Astrocyte of the cerebellum (primary cell): ENCODE measurements around the gene RTN4.

Experiments
- DNase-seq: peaks from one replicate; pipeline ENCODE4 v3.0.0-alpha.2; 2011; ENCODE audit warnings: low read depth
- H3K4me3 ChIP-seq: 2 replicates; pipeline ENCODE4 v1.5.1; 2011; ENCODE audit warnings: mild to moderate bottlenecking, low read depth, low read length, moderate library complexity
- in situ Hi-C: cut with HindIII; loops from 2 replicates; pipeline ENCODE4 v1.10.0; 2017; ENCODE audit warnings: low sequenced_read_pairs
- TF ChIP-seq, protein P1 (sequence below): IDR thresholded peaks from 2 replicates; pipeline ENCODE4 v1.5.1; 2012; ENCODE audit warnings: low read length, low read depth, moderate library complexity, mild to moderate bottlenecking; ENCODE audit errors: missing control alignments

Gene RTN4

DNA sequence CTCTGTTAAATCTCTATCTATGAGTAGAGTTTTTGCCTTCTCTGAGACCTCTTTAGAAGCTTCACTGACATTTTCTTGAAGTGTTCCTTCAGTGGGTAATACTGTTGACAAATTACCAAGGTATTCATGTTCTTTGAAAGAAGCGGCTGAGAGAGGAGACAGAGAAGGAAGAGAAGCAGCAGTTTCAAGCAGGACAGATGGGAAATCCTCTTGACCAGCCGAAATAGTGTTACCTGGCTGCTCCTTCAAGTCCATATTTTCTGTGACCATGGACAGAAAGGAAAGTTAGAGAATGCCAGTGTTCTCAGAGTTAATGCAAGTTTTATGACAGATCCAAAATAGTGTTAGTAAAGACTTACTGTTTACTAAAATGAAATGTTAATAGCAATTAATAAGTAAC lies 23.0 kb downstream of the RTN4 start:
- H3K4me3 ChIP-seq: no peak overlapping the region
- DNase-seq: no peak
- TF ChIP-seq, protein P1, sequence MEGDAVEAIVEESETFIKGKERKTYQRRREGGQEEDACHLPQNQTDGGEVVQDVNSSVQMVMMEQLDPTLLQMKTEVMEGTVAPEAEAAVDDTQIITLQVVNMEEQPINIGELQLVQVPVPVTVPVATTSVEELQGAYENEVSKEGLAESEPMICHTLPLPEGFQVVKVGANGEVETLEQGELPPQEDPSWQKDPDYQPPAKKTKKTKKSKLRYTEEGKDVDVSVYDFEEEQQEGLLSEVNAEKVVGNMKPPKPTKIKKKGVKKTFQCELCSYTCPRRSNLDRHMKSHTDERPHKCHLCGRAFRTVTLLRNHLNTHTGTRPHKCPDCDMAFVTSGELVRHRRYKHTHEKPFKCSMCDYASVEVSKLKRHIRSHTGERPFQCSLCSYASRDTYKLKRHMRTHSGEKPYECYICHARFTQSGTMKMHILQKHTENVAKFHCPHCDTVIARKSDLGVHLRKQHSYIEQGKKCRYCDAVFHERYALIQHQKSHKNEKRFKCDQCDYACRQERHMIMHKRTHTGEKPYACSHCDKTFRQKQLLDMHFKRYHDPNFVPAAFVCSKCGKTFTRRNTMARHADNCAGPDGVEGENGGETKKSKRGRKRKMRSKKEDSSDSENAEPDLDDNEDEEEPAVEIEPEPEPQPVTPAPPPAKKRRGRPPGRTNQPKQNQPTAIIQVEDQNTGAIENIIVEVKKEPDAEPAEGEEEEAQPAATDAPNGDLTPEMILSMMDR: no peak
- in situ Hi-C loops: loop anchor here (5.0 kb wide), 1 partner anchor 145 kb away; no protein-coding TSS in a partner anchor

DNA sequence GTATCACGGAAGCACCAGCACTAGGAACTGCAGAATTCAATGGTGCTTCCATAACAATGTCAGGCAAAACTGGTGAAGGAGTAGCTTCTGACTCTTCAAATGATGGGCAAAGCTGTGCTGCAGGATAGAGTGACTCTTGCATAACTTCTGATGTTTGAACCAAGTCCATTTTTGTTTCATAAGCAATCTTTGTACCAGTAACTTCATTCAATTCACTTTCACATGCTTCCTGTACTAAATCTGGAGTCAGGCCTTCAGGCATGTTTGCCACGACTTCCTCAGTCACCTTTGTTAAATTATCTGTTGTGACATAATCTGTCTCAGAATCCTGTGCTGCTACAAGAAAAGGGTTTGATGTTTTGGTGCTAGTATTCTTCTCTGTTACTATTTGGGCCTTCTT lies 24.0 kb downstream of the RTN4 start:
- H3K4me3 ChIP-seq: no peak overlapping the region
- TF ChIP-seq, protein P1: no peak
- no peak for DNase-seq
- in situ Hi-C loops: loop anchor here (5.0 kb wide), 1 partner anchor 146 kb away; no protein-coding TSS in a partner anchor

DNA sequence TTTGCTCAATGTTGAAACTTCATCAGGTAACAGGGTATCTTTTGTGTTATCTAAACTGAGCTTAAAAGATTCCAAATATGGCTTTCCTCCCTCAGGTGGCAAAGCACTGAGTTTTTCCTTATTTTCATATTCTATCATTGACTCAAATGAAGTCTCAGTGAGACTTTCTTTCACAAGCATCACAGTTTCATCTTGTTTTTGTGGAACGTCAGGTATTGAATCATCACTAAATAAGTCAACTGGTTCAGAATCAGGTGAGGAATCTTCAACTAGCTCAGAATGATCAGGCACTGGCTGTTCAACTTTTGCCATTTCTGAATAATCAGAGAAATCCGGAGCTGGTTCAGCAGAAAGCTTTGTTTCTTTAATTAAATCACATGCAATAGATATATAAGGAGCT lies 24.6 kb downstream of the RTN4 start:
- TF ChIP-seq, protein P1: no peak
- DNase-seq: no peak
- in situ Hi-C loops: loop anchor here (5.0 kb wide), 1 partner anchor 147 kb away; no protein-coding TSS in a partner anchor
- H3K4me3 ChIP-seq: no peak overlapping the region

DNA sequence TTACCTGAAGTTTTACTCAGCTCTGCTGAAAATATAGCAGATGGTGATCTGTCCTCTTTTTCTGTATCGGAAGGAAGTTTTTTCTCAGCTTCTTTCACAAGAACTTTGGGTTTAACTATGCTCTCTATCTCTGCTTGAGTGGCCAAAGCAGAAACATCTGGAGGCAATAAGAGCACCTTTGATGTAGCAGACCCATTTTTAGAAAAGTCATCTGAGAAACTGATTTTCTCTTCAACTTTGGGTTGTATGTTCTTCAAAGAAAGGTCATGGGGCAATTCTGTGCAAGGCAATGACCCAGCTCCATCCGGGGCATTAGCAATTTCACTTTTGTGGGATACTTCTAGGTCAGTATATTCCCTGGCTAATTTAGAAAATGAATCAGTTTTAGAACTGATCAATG lies 25.2 kb downstream of the RTN4 start:
- no peak overlapping the region for H3K4me3 ChIP-seq
- in situ Hi-C loops: loop anchor here (5.0 kb wide), 1 partner anchor 147 kb away; no protein-coding TSS in a partner anchor
- no peak for DNase-seq
- TF ChIP-seq, protein P1: no peak

DNA sequence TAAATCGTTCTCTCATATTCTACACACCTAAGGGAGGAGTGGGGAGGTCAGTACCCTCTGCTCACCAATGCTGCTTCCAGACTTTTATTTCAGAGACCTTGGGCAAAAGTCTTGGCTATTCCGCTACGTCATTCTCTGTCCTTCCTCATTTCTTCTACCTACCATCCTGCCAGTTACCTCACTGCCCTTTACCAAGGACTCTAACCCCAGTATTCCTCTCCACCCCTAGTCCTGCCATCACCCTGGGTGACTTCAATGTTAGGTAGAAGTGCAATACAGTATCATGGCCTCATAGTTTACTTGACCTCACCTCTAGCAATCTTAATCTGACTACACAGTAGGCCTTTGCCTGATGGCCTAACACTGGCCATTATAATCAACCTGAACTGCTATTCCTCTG lies 27.8 kb downstream of the RTN4 start:
- H3K4me3 ChIP-seq: no peak overlapping the region
- in situ Hi-C loops: no loop called here
- DNase-seq: no peak
- TF ChIP-seq, protein P1: no peak

DNA sequence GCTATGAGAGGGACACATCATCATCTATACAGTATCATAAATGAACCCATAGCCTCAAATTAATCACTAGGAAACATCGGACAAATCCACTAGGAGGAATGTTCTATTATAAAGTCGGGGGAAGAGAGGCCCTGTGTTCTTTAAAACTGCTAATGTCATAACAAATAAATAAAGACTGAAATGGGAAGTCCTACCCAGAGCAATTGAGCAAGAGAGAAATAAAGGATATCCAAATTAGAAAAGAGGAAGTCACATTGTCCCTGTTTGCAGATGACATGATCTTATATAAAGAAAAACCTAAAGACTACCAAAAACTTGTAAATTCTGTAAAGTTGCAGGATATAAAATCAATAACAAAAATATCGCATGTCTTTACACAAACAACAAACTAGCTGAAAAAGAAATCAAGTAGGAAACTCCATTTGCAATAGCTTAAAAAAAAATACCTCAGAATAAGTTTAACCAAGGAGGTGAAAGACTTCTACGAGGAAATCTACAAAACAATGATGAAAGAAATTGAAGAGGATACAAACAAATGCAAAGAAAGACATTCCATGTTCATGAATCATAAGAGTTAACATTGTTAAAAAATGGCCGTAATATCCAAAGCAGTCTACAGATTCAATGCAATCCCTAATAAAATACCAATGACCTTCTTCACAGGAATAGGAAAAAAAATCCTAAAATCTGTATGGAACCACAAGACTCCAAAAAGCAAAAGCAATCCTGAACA lies 30.6 kb downstream of the RTN4 start:
- DNase-seq: no peak
- H3K4me3 ChIP-seq: no peak overlapping the region
- in situ Hi-C loops: no loop called here
- TF ChIP-seq, protein P1: no peak
